ENCODE measurements around the gene DPH3. TPM values are rescaled to one million over a fixed set of nuclear protein-coding genes. Genes with fewer than 3 reads are reported as not detected.

Gene DPH3
- polyA plus RNA-seq, 1 experiment, result 31.4 TPM

DNA sequence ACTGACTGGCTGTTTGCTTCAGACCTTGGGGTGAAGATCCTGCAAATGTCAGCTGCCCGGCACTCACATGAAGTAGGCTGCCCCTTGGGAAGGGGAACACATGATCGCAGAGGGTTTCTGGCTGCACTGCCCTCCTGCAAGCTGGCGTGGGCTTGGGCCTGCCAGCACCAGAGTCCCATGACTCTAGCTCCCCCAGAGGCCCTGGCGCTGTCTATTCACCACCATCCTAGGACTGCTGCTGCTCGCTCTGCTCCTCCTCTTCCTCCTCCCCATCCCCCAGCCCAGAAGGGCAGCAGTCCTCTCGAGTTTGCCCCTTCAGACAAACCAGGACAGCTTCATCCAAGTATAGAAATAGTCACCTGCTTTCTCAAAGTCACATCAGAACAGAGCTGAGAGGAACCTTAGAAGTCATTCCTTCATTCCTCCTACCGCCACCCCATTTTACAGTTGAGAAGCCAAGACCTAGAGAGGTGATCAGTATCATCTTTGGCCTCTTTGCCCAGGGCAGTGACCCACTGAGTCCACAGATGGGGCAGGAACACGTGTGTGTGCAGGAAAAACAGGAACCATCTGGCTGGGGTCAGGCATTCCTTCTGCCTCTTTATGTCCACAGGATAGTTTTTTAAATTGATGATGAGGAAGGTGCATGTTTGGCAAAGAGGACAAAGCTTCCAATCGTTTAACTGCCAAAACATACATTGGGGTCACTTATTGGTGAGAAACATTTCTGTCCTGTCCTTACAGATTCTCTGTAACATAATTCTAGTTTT is 13.2 kb downstream of the DPH3 start:
- DNase-seq (ENCODE audit: low read depth, low spot score), result no peak
- ChIA-PET POLR2A (interaction anchor here (0.7 kb wide), 1 partner anchor 208 kb away, joined by 4 read pairs; no protein-coding TSS in a partner anchor), CTCF (interaction anchor here (1.2 to 1.4 kb wide), 2 partner anchors 436 to 621 kb away, joined by 3 to 7 read pairs; no protein-coding TSS in a partner anchor)
- TF ChIP-seq, protein P1, sequence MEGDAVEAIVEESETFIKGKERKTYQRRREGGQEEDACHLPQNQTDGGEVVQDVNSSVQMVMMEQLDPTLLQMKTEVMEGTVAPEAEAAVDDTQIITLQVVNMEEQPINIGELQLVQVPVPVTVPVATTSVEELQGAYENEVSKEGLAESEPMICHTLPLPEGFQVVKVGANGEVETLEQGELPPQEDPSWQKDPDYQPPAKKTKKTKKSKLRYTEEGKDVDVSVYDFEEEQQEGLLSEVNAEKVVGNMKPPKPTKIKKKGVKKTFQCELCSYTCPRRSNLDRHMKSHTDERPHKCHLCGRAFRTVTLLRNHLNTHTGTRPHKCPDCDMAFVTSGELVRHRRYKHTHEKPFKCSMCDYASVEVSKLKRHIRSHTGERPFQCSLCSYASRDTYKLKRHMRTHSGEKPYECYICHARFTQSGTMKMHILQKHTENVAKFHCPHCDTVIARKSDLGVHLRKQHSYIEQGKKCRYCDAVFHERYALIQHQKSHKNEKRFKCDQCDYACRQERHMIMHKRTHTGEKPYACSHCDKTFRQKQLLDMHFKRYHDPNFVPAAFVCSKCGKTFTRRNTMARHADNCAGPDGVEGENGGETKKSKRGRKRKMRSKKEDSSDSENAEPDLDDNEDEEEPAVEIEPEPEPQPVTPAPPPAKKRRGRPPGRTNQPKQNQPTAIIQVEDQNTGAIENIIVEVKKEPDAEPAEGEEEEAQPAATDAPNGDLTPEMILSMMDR (IDR thresholded peaks at IDR 0.05; ENCODE audit: low read depth, low read length), result no peak
- Histone ChIP-seq H3K9me3 (ENCODE audit: control insufficient read depth, insufficient read depth, low read length) (no peaks in the 10 kb centered on the region), H3K27ac (ENCODE audit: low read depth, low read length) (no peak overlapping the region), H3K4me3 (ENCODE audit: low read depth, low read length) (no peak overlapping the region), H3K27me3 (ENCODE audit: control insufficient read depth, insufficient read depth, low read length) (no peaks in the 10 kb centered on the region)

DNA sequence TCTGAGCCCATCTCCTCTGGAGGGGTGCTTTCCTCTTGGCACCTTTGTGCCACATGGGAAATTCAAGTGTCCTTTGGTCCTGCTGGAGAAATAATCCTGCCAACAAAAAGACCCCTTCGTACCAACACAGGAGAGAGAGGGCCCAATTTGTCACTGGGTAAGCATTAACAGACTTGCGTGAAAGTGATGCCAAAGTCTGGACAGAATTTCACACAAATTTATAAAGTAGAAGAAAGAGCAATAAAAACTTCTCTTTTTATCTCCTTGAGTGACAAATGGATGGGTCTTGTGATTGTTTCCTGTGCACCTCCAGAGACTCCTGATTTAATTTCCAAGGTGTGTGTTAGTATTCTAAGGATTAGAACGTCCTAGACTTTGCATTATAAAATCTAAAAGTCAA is 14.9 kb downstream of the DPH3 start:
- H3K4me3 ChIP-seq (ENCODE audit: low read depth, low read length), result no peak overlapping the region
- TF ChIP-seq, protein P1 (IDR thresholded peaks at IDR 0.05; ENCODE audit: low read depth, low read length), result no peak
- H3K27me3 ChIP-seq (ENCODE audit: control insufficient read depth, insufficient read depth, low read length), result no peaks in the 10 kb centered on the region
- H3K9me3 ChIP-seq (ENCODE audit: control insufficient read depth, insufficient read depth, low read length), result no peaks in the 10 kb centered on the region
- ChIA-PET POLR2A (no interaction called here), CTCF (no interaction called here)
- no peak for DNase-seq (ENCODE audit: low read depth, low spot score)
- H3K27ac ChIP-seq (ENCODE audit: low read depth, low read length), result no peak overlapping the region

GRCh38 chr3:16249336-16249735 is 15.4 kb downstream of the DPH3 start:
- Histone ChIP-seq H3K27me3 (ENCODE audit: control insufficient read depth, insufficient read depth, low read length) (no peaks in the 10 kb centered on the region), H3K4me3 (ENCODE audit: low read depth, low read length) (no peak overlapping the region), H3K27ac (ENCODE audit: low read depth, low read length) (no peak overlapping the region), H3K9me3 (ENCODE audit: control insufficient read depth, insufficient read depth, low read length) (no peaks in the 10 kb centered on the region)
- POLR2A ChIA-PET, result no interaction called here
- CTCF ChIA-PET, result no interaction called here
- DNase-seq (ENCODE audit: low read depth, low spot score), result no peak
- TF ChIP-seq, protein P1 (IDR thresholded peaks at IDR 0.05; ENCODE audit: low read depth, low read length), result peak; percentile 63

DNA sequence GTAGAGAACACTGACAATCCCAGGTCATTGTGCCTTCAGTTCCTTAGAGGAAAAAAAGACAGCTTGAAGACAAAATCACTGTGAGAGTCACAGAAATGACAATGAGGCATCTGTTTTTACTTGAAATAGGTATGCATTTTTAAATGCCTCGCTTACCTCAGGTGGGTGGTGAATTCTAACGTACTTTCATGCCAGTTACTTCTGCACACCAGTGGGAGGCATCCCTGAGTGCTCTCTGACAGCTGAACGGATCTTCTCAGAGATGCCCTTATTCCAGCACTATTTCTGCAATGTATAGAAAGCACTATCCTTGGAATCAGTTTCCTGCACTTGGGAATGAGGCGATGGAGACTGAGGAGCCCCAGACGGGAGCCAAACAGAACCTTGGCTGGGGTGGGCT is 16.2 kb downstream of the DPH3 start:
- ChIA-PET POLR2A (interaction anchor here (0.6 kb wide), 1 partner anchor 437 kb away, joined by 4 read pairs; no protein-coding TSS in a partner anchor), CTCF (interaction anchor here (0.5 to 2.3 kb wide), 21 partner anchors 8 to 465 kb away, joined by 3 to 24 read pairs (median 5); no protein-coding TSS in a partner anchor)
- DNase-seq (ENCODE audit: low read depth, low spot score), result no peak
- Histone ChIP-seq H3K27me3 (ENCODE audit: control insufficient read depth, insufficient read depth, low read length) (no peaks in the 10 kb centered on the region), H3K27ac (ENCODE audit: low read depth, low read length) (no peak overlapping the region), H3K4me3 (ENCODE audit: low read depth, low read length) (no peak overlapping the region), H3K9me3 (ENCODE audit: control insufficient read depth, insufficient read depth, low read length) (no peaks in the 10 kb centered on the region)
- TF ChIP-seq, protein P1 (IDR thresholded peaks at IDR 0.05; ENCODE audit: low read depth, low read length), result no peak
